GM11168 (cell line): ENCODE results near the gene KIAA1614.

Experiments
- in situ Hi-C: fragments of 300-500 bp; cut with MboI; formaldehyde crosslinking; loops from one replicate; pipeline ENCODE4 v1.12.0; 2022; ENCODE audit warnings: low sequenced_read_pairs; ENCODE audit not compliant: unreplicated experiment

The KIAA1614 gene

GRCh38 chr1:180912801-180913565, at the start of gene KIAA1614:
Gene KIAA1614 (plus strand): TSS chr1:180912897. CDS start chr1:180913244, 347 bp downstream.
- in situ Hi-C loops: no loop called here

- in situ Hi-C loops: no loop called here
Measured at GRCh38 chr1:180863158-180863775, 49.4 kb upstream of the KIAA1614 start.

- in situ Hi-C loops: loop anchor here (5.0 kb wide), 2 partner anchors 35 to 260 kb away; no protein-coding TSS in a partner anchor
Measured at GRCh38 chr1:180881806-180882509, 30.7 kb upstream of the KIAA1614 start.

GRCh38 chr1:180884588-180885300, 28.0 kb upstream of the KIAA1614 start:
- in situ Hi-C loops: loop anchor here (5.0 kb wide), 2 partner anchors 33 to 258 kb away; no protein-coding TSS in a partner anchor

- in situ Hi-C loops: no loop called here
Measured at GRCh38 chr1:180886338-180886737, 26.4 kb upstream of the KIAA1614 start.

- in situ Hi-C loops: no loop called here
Measured at GRCh38 chr1:180887841-180888240, 24.9 kb upstream of the KIAA1614 start.

GRCh38 chr1:180888870-180889269, 23.8 kb upstream of the KIAA1614 start:
- in situ Hi-C loops: no loop called here

- in situ Hi-C loops: no loop called here
Measured at GRCh38 chr1:180889325-180889724, 23.4 kb upstream of the KIAA1614 start.

GRCh38 chr1:180892272-180892671, 20.4 kb upstream of the KIAA1614 start:
- in situ Hi-C loops: no loop called here

- in situ Hi-C loops: no loop called here
Measured at GRCh38 chr1:180892675-180893074, 20.0 kb upstream of the KIAA1614 start.

- in situ Hi-C loops: no loop called here
Measured at GRCh38 chr1:180893614-180894013, 19.1 kb upstream of the KIAA1614 start.

GRCh38 chr1:180896161-180896560, 16.5 kb upstream of the KIAA1614 start:
- in situ Hi-C loops: no loop called here

GRCh38 chr1:180898441-180899219, 14.1 kb upstream of the KIAA1614 start:
- in situ Hi-C loops: no loop called here

GRCh38 chr1:180899262-180899661, 13.4 kb upstream of the KIAA1614 start:
- in situ Hi-C loops: no loop called here

GRCh38 chr1:180901076-180901990, 11.4 kb upstream of the KIAA1614 start:
- in situ Hi-C loops: no loop called here

GRCh38 chr1:180902541-180902940, 10.2 kb upstream of the KIAA1614 start:
- in situ Hi-C loops: no loop called here

GRCh38 chr1:180905927-180906326, 6.8 kb upstream of the KIAA1614 start:
- in situ Hi-C loops: no loop called here

GRCh38 chr1:180906511-180906910, 6.2 kb upstream of the KIAA1614 start:
- in situ Hi-C loops: no loop called here
